Fibroblast of lung (primary cell): Measurements from ENCODE around the gene ABCA13.

Experiments used
- EZH2 ChIP-seq: IDR thresholded peaks from 2 replicates; pipeline ENCODE4 v1.5.1; 2012; ENCODE audit warnings: low read length, control low read depth, mild to moderate bottlenecking; ENCODE audit errors: missing control alignments
- TF ChIP-seq, protein P1 (sequence below), 2 donors: IDR thresholded peaks in 1 of 2; conservative IDR thresholded peaks in 1 of 2; 1 replicate in 1 of 2; 2 replicates in 1 of 2; pipeline ENCODE4 v1.5.1; 2011 to 2012; ENCODE audit warnings: low read length in 2 of 2, control low read depth in 1 of 2, inconsistent platforms in 1 of 2, low read depth in 1 of 2, mild to moderate bottlenecking in 1 of 2

DNA sequence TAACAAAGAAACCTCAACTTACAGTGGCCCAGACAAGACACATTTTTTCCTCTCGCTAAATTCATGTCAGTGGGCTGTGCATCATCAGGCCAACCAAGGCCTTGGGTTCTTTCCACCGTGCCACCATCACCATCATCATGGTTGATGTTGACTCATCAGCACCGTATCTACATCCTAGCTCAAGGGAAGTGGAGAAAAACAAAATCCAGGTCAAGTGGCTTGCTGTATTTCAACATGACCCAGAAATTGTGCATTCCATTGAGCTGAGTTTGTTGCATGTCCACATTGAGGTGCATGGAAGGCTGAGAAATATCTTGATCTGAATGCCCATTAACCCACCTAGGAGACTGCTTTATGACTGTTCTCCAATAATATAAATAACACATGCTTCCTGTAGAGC is 440.7 kb downstream of the ABCA13 start:
- TF ChIP-seq, protein P1, sequence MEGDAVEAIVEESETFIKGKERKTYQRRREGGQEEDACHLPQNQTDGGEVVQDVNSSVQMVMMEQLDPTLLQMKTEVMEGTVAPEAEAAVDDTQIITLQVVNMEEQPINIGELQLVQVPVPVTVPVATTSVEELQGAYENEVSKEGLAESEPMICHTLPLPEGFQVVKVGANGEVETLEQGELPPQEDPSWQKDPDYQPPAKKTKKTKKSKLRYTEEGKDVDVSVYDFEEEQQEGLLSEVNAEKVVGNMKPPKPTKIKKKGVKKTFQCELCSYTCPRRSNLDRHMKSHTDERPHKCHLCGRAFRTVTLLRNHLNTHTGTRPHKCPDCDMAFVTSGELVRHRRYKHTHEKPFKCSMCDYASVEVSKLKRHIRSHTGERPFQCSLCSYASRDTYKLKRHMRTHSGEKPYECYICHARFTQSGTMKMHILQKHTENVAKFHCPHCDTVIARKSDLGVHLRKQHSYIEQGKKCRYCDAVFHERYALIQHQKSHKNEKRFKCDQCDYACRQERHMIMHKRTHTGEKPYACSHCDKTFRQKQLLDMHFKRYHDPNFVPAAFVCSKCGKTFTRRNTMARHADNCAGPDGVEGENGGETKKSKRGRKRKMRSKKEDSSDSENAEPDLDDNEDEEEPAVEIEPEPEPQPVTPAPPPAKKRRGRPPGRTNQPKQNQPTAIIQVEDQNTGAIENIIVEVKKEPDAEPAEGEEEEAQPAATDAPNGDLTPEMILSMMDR (conservative IDR thresholded peaks at IDR 0.05 in 1 of 2, IDR thresholded peaks at IDR 0.05 in 1 of 2; ENCODE audit: low read depth in 1 of 2, low read length in 2 of 2): no peak
- no peak for TF ChIP-seq EZH2
